GM19397 (cell line): Measurements from ENCODE around the gene CISD3.
A peak's percentile ranks its signal among the peaks of the same experiment; 100 is the strongest.

ENCODE experiments used
- ATAC-seq: cut with Tn5 transposase; IDR thresholded peaks from one replicate; pipeline ENCODE4 v1.9.1; 2021; ENCODE audit warnings: mild to moderate bottlenecking, moderate library complexity; ENCODE audit not compliant: unreplicated experiment

The CISD3 gene, protein sequence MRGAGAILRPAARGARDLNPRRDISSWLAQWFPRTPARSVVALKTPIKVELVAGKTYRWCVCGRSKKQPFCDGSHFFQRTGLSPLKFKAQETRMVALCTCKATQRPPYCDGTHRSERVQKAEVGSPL

GRCh38 chr17:38729886-38730525 lies at the start of gene CISD3:
Gene CISD3, plus strand, starts transcription at chr17:38730341. Its CDS starts 18 bp downstream, at chr17:38730359.
- ATAC-seq = peak; percentile 84

DNA sequence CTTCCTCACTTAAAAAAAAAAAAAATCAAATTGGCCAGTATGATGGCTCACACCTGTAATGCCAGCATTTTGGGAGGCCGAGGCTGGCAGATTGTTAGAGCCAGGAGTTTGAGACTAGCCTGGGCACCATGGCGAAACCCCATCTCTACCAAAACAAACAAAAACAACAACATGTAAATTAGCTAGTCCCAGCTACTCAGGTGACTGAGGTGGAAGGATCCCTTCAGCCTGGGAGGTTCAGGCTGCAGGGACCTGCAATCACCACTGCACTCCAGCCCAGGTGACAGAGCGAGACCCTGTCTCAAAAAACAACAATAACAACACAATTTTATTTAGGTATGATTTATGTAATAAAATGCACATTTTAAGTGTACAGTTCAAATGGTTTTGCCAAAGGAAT lies 49.0 kb upstream of the CISD3 start:
- no peak for ATAC-seq

GRCh38 chr17:38685491-38685890 lies 44.6 kb upstream of the CISD3 start:
- no peak for ATAC-seq

GRCh38 chr17:38687286-38687685 lies 42.9 kb upstream of the CISD3 start:
- no peak for ATAC-seq

DNA sequence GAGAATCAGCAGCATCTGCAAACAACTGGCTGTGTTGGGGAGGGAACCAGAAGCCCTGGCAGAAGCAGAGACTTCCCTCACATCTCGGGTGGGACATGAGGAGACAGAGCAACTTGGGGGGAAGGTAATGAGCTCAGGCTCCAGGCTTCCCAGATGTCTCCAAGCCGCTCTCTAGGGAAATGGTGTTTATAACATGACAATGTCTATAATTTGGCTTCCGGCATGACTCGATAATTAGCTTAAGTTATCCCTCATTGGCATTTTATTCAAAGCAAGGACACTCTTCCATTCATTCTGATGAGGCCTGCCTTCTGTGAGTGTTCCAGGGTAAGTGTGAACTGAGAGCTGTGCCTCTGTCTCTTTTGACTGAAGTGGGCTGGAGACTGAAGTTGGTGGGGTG lies 39.8 kb upstream of the CISD3 start:
- ATAC-seq = no peak

DNA sequence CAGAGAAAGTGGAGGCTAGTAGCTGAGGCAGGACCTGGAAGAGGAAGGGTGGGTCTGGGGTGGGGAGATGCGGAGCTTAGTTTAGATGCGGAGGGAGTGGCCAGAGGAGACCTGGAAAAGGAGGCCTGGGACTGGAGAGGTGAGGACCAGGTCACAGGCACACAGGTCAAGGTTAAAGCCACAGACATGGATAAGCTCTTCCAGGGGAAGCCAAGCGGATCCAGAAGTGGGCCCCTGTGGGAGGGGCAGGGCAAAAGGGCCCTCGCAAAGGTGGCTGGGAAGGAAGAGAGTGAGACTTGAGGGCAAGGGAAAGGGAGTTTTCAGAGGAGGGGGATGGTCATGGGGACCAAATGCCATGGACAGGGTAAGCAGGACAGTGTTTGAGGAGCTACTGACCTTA lies 39.0 kb upstream of the CISD3 start:
- ATAC-seq = no peak

DNA sequence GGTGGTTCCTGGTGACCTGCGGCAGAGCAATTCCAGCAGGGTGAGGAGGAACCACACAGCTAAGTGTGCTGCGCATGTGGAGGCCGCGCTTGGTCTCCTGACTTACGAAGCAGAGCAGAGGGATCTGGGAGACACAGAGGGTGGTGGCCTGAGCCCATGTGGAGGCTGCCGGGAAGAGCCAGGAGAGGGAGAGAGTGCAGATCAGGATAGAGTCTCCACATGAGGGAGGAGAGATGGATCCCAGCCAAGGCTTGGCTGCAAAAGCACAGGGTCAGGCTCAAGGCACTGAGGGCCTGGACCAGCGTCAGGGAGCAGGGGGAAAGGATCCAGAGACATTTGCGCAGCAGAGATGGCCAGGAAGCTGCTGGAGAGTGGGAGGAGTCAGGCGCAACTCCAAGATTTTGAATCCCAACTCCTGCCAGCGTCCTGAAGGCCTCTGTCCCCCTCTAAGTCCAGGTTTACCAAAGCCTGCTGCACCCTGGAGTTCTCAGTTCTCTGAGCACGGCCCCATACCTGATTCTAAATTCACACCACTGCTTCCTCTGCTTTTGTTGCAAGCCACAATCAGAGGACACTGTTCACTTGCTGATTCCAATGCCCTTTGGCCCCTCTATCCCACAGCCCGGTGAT lies 36.3 kb upstream of the CISD3 start:
- ATAC-seq = no peak

DNA sequence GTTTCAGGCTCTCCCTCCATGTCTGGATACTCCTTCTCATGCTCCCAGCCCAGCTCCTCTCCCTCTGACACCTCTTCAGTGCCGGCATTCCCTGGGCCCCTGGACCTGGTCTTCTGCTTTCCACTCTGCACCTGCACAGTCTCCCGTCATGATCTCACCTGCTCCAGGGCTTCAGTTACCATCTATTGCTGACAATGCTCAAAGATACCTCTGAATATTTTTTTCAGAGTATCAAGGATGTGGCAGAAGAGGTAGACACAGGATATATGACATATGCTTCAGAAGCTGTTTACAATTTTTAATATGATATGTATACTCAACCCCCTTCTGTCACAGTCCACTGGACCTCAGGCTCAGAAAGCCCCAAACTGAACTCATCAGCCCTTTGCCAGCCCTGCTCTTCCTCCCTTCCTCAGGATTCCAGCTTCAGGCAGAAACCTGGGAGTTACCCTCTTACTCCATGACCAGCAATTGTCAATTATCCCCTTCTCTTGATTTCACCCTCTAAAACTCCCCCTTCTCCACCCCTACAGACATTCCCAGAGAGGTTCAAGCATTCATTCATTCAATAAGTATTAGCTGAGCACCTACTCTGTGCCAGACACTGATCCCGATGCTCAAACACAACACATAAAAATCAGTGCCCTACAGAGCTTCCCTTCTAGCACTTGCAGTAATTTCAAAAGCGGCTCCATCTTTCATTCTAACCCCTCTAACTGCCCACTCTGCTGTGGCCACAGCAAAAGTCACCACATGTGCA lies 32.9 kb upstream of the CISD3 start:
- no peak for ATAC-seq

- ATAC-seq = no peak
These were observed 31.4 kb upstream of the CISD3 start for GRCh38 chr17:38698760-38699159.

DNA sequence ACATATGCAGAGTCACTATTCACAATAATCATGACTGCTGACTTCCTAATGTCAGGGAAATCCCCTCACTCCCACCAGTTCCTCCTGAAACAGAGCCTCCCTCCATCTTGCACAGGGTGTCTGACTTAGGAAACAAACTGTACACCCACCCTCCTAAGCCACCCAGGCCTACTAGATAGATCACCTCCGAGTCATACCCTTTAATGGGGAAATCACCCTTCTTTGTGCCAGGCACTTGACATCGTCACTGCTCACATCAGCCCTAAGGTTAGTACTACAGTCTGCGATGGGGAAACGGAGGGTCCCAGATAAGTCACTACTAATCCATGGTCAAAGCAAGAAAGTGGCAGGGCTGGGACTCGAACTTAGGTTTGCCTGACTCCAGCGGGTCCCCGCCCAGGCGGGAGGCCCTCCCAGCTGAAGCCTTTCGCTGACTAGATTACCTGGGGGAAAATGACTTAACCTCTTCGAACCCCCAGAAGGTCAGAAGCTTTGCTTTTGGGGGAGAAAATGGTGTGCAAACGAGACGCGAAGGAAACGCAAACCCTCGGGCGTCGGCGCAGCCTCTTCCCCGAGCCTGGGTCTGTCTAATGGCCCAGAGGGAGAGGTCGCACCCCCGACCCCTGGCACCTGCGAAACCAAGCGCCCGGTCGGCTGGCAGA lies 28.5 kb upstream of the CISD3 start:
- peak; percentile 1 for ATAC-seq

DNA sequence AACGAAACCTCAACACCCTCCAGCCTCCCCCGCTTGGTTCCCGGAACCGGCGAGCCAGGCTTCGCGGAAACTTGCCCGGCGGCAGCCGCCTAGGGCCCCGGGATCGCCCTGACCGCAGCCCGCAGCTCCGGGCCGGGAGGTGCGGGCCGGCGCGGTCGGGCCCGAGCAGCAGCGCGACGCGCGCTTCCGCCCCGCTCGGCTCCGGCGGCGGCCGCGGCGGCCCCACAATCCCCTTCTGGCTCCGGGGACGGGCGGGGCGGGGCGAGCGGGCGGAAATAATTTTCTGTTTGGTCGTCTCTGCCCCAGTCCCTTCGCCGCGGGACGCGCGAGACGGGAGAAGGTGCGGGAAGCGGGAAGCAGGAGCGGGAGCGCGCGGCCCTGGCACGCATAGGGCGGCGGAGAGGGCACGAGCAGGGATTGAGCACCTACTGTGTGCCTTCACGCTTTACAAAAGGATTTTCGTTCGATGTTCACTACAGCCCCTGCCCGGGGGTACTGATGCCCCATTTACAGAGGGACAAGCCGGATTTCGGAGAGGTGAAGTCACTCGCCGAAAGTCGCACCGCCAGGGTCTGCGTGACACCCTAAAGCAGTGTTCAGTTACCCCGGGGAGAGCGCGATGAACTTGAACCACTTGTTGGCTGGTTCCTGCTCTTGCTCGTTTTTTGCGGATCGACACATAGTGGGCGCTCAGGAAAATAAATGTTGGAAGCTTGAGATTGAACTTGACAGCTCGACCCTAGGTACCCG lies 27.8 kb upstream of the CISD3 start:
- peak; percentile 32 for ATAC-seq

DNA sequence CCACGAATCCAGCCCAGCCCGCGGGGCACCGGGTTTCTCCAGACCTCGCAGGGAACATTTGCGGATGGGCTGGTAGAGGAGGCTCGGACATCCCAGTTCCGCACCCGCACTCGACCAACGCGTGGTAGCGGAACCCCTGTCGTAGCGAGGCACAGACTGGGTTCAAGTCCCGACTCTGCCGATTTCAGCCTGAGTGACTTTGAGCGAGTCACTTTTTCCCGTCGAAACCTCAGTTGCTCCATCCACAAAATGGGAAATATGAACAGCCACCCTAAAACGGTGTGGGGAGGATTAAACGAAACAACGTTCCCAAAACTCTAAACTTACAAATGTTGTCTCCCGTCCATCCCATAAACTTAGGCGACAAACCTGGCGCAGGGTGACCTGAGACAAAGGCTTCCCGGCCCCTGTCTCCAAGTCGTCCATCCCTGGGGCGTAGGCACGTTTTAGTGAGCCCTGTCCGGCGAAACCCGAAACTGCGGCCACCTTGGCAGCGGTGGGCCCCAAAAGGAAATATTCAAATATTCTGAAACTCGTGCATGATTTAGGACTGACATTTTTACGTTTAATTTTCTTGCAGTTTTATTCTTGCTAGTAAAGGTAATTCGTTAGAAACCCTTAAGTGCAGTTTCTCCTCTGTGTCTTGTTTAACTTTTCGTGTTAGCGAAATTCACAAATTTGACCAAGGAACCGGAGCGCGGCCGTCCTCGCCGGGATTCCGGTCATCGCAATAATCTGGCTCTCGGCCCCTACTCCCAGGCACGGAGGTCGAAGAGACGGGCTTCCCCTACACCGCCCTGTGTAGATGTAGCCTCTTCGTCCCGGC lies 27.0 kb upstream of the CISD3 start:
- no peak for ATAC-seq

- no peak for ATAC-seq
These were observed 26.2 kb upstream of the CISD3 start for GRCh38 chr17:38703742-38704605.

DNA sequence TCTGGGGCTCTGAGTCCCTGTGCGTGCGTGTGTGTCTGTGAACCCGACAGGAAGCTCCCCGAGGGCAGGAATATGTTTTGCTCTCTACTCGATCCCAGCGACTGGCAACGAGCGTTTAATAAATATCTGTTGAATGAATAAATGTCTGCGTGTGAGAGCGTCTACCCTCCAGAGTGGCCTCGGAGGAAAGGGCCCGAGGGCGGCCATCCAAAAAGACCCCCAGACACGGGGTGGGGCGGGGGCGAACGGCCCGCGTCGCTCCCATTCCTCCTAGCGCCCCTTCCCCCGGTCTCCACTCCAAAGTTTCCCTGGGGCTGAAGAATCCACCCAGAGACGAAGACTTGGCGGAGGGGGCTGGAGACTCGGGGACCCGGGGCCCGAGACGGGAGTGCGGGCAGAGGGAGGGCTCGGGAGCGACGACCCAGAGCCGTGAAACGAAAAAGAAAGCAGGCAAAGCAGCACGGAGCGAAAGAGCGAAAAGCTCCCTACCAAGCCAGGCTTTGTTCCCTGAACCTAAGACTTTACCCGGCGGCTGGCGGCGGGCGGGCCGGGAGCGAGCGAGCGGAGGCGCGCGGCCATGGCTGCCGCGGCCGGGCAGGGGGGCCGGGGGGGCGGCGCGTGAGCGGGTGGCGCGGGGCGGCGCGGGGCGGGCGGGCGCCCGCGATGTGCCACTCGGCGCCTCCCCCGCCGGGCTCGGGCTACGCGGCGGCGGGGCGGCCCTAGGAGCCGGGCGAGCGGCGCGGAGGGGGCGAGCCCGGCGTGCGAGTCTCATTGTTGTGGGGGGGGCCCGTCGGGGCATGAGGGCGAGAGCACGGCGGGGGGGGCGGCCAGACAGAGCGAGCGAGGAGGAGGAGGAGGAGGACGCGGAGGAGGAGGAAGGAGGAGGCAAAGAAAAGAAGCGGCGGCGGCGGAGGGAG lies 25.3 kb upstream of the CISD3 start, which contains the start of gene MLLT6:
TSS of gene MLLT6 (plus strand) at position 668 of the 917 bp plus-strand sequence. CDS start 360 bp downstream, outside the sequence.
- no peak for ATAC-seq

DNA sequence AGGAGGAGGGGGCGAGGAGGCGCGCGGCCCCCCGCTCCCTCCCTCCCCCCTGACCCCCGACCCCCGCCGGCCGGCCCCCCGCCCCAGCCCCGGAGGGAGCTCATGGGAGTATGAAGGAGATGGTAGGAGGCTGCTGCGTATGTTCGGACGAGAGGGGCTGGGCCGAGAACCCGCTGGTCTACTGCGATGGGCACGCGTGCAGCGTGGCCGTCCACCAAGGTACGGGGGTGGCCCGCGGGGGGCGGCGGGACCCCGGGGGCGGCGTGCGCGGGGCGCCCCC lies 24.7 kb upstream of the CISD3 start:
- ATAC-seq = no peak

- ATAC-seq = no peak
These were observed 24.2 kb upstream of the CISD3 start for GRCh38 chr17:38705803-38706504.

DNA sequence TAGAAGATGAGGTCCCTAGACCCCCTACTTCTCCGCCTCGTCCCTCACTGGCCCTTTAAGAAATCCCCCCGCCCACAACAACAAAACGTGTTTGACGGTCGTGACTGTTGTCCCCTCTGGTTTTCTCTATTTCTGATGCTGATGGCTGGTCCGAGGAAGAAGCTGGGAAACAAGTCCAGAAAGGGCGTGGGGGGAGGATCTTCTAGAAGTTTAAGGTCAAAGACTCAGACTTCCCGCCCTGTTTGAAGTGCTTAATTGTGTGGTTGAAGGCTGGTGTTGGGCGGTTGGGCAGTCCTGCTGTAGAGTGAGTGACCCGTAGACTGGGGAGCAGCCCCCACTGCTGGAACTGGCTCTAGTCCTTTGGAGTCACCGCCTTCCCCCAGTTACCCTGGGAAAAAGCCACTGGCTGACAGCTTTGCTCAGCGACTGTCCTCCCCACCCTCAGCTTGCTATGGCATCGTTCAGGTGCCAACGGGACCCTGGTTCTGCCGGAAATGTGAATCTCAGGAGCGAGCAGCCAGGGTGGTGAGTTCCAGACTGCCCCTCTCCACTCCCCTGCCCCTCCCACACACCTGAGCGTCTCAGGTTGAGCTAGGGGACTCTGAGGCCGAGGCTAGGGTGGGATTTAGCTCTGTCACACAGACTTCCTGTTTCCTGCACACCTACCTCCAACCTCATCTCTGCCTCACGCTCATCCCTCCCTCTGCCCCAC lies 23.5 kb upstream of the CISD3 start:
- ATAC-seq = no peak
